Caco-2 (cell line): Measurements from ENCODE around the gene DBI. TPM values are rescaled to one million over a fixed set of nuclear protein-coding genes. Genes with fewer than 3 reads are reported as not detected.
A peak's percentile ranks its signal among the peaks of the same experiment; 100 is the strongest.
"Not testable (repeated sequence)": the region's sequence is repeated elsewhere in the genome, so short reads cannot be mapped to it uniquely, and the experiment has no call there.

Source experiments
- BruUV-seq: library from RNA; stranded (reverse); fragments of 400-500 nt; replicated peaks from 2 replicates; lab custom pipeline; 2021; lab: Mats Ljungman, UMichigan
- CTCF ChIA-PET: fragments of 300-600 bp; sonication (Branson Sonifier 250); formaldehyde crosslinking; loops from one replicate; lab custom pipeline; 2022; ENCODE audit warnings: antibody characterized with exemption; lab: Charles Lee
- POLR2A ChIA-PET: fragments of 300-600 bp; sonication (Branson Sonifier 250); formaldehyde crosslinking; loops from one replicate; lab custom pipeline; 2022; ENCODE audit warnings: antibody characterized with exemption; lab: Charles Lee
- DNase-seq, 2 experiments: peaks; one replicate each; pipeline versions ENCODE4 v3.0.0 to v3.0.0-alpha.2; 2020 to 2022
- H3K27me3 ChIP-seq: replicated peaks from 2 replicates; pipeline ENCODE4 v1.6.0; 2011; ENCODE audit warnings: low read length; ENCODE audit not compliant: control insufficient read depth, insufficient read depth
- H3K36me3 ChIP-seq: 2 replicates; pipeline ENCODE4 v1.5.1; 2011; ENCODE audit warnings: low read length; ENCODE audit not compliant: control insufficient read depth, insufficient read depth
- H3K4me1 ChIP-seq: fragments of 250-450 bp; sonication (Bioruptor Pico); 2 replicates; pipeline ENCODE4 v1.5.1; 2020; ENCODE audit warnings: mild to moderate bottlenecking
- H3K4me3 ChIP-seq: 2 replicates; pipeline ENCODE4 v1.5.1; 2011; ENCODE audit warnings: low read depth, mild to moderate bottlenecking, control low read depth, low read length
- H3K9me3 ChIP-seq: fragments of 250-450 bp; sonication (Bioruptor Pico); 2 replicates; pipeline ENCODE4 v1.5.1; 2020; ENCODE audit warnings: mild to moderate bottlenecking, moderate library complexity
- H3K27ac Mint-ChIP-seq: one replicate; pipeline ENCODE4 v1.8.0; 2022; ENCODE audit warnings: mixed read lengths; ENCODE audit not compliant: unreplicated experiment
- H3K27me3 Mint-ChIP-seq: one replicate; pipeline ENCODE4 v1.8.0; 2022; ENCODE audit warnings: mixed read lengths; ENCODE audit not compliant: insufficient read depth, unreplicated experiment
- H3K36me3 Mint-ChIP-seq: one replicate; pipeline ENCODE4 v1.8.0; 2022; ENCODE audit warnings: mild to moderate bottlenecking, mixed read lengths; ENCODE audit not compliant: insufficient read depth, unreplicated experiment
- H3K4me1 Mint-ChIP-seq: one replicate; pipeline ENCODE4 v1.8.0; 2022; ENCODE audit warnings: low read depth, mixed read lengths; ENCODE audit not compliant: unreplicated experiment
- H3K4me3 Mint-ChIP-seq: one replicate; pipeline ENCODE4 v1.8.0; 2022; ENCODE audit warnings: mild to moderate bottlenecking, moderate library complexity, mixed read lengths; ENCODE audit not compliant: unreplicated experiment
- H3K9me3 Mint-ChIP-seq: one replicate; pipeline ENCODE4 v1.8.0; 2022; ENCODE audit warnings: mixed read lengths; ENCODE audit not compliant: unreplicated experiment
- intact Hi-C: fragments of 100-400 bp; cut with micrococcal nuclease; formaldehyde crosslinking; loops from one replicate; pipeline ENCODE4 v1.10.0; 2022; ENCODE audit not compliant: unreplicated experiment
- total RNA-seq: library from RNA; stranded (reverse); gene quantifications from 2 replicates; pipeline ENCODE4 v1.2.3, GENCODE V29; 2022
- TF ChIP-seq, protein P1 (sequence below), 2 experiments: fragments of 200-600 bp in 1 of 2; IDR thresholded peaks; 1 replicate in 1 of 2; 2 replicates in 1 of 2; pipeline versions ENCODE4 v1.5.1 to v1.8.0; 2011 to 2022; ENCODE audit warnings: antibody characterized with exemption in 1 of 2, control low read depth in 1 of 2, inconsistent platforms in 1 of 2, low read depth in 1 of 2, low read length in 1 of 2, mild to moderate bottlenecking in 1 of 2, moderate library complexity in 1 of 2; ENCODE audit not compliant: insufficient read depth in 1 of 2, severe bottlenecking in 1 of 2, unreplicated experiment in 1 of 2

Gene DBI
- total RNA-seq, 1 experiment from 2014 or later = 257 TPM

GRCh38 chr2:119402645-119403560 lies 36.1 kb downstream of the DBI start:
- no peaks in the 10 kb centered on the region for H3K4me1 Mint-ChIP-seq
- DNase-seq = peak in 1 of 2 experiments; percentile 23

DNA sequence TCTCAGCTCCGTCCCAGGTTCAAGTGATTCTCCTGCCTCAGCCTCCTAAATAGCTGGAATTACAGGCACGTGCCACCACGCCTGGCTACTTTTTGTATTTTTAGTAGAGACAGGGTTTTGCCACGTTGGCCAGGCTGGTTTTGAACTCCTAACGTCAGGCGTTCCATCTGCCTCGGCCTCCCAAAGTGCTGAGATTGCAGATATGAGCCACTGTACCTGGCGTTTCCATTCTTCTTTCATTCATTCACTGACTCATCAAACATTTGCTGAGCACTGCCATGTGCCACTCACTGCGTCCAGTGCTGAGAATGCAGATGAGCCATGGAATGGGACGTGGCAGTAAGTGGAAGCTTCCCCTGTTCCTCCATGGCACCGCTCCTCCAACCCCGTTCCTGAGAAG lies 36.8 kb downstream of the DBI start:
- BruUV-seq, H3K9me3 ChIP-seq, DNase-seq, POLR2A ChIA-PET, H3K36me3 ChIP-seq, H3K9me3 Mint-ChIP-seq, H3K4me1 Mint-ChIP-seq, H3K27me3 ChIP-seq, H3K4me3 Mint-ChIP-seq, H3K27ac Mint-ChIP-seq, CTCF ChIA-PET, H3K27me3 Mint-ChIP-seq, H3K4me1 ChIP-seq, H3K36me3 Mint-ChIP-seq, H3K4me3 ChIP-seq, intact Hi-C loops: not testable (repeated sequence)

More at GRCh38 chr2:119402645-119403560, 36.1 kb downstream of the DBI start:
- ChIA-PET CTCF (interaction anchor here (0.8 kb wide), 1 partner anchor 78 kb away, joined by 3 read pairs; no protein-coding TSS in a partner anchor), POLR2A (no interaction called here)
- Histone ChIP-seq H3K9me3 (no peaks in the 10 kb centered on the region), H3K4me3 (no peak overlapping the region), H3K27me3 (no peaks in the 10 kb centered on the region), H3K4me1 (peaks cover 8% of the 10 kb centered on the region), H3K36me3 (no peaks in the 10 kb centered on the region)
- H3K4me3 Mint-ChIP-seq = no peak overlapping the region
- TF ChIP-seq, protein P1, sequence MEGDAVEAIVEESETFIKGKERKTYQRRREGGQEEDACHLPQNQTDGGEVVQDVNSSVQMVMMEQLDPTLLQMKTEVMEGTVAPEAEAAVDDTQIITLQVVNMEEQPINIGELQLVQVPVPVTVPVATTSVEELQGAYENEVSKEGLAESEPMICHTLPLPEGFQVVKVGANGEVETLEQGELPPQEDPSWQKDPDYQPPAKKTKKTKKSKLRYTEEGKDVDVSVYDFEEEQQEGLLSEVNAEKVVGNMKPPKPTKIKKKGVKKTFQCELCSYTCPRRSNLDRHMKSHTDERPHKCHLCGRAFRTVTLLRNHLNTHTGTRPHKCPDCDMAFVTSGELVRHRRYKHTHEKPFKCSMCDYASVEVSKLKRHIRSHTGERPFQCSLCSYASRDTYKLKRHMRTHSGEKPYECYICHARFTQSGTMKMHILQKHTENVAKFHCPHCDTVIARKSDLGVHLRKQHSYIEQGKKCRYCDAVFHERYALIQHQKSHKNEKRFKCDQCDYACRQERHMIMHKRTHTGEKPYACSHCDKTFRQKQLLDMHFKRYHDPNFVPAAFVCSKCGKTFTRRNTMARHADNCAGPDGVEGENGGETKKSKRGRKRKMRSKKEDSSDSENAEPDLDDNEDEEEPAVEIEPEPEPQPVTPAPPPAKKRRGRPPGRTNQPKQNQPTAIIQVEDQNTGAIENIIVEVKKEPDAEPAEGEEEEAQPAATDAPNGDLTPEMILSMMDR (IDR thresholded peaks at IDR 0.05; ENCODE audit: insufficient read depth in 1 of 2, low read depth in 1 of 2, low read length in 1 of 2, severe bottlenecking in 1 of 2, unreplicated experiment in 1 of 2) = no peak
- H3K9me3 Mint-ChIP-seq = no peaks in the 10 kb centered on the region
- no peaks in the 10 kb centered on the region for H3K27me3 Mint-ChIP-seq
- no peaks in the 10 kb centered on the region for H3K36me3 Mint-ChIP-seq
- no TSS peak for BruUV-seq
- intact Hi-C loops = no loop called here
- no peak overlapping the region for H3K27ac Mint-ChIP-seq

GRCh38 chr2:119405151-119405550 lies 38.4 kb downstream of the DBI start:
- intact Hi-C loops = loop anchor here (5.0 kb wide), 2 partner anchors 87 to 93 kb away; no protein-coding TSS in a partner anchor
- CTCF ChIA-PET = interaction anchor here (0.6 to 1.9 kb wide), 2 partner anchors 71 to 125 kb away, joined by 3 to 7 read pairs; no protein-coding TSS in a partner anchor

More at GRCh38 chr2:119405151-119405550, 38.4 kb downstream of the DBI start:
- Histone ChIP-seq H3K36me3 (no peaks in the 10 kb centered on the region), H3K4me3 (no peak overlapping the region), H3K9me3 (no peaks in the 10 kb centered on the region), H3K27me3 (no peaks in the 10 kb centered on the region), H3K4me1 (peaks cover 8% of the 10 kb centered on the region)
- no peak for DNase-seq
- POLR2A ChIA-PET = no interaction called here
- no peaks in the 10 kb centered on the region for H3K27me3 Mint-ChIP-seq
- BruUV-seq = no TSS peak
- TF ChIP-seq, protein P1 (IDR thresholded peaks at IDR 0.05; ENCODE audit: insufficient read depth in 1 of 2, low read depth in 1 of 2, low read length in 1 of 2, severe bottlenecking in 1 of 2, unreplicated experiment in 1 of 2) = no peak
- peaks cover under 1% of the 10 kb centered on the region for H3K9me3 Mint-ChIP-seq
- peaks cover 10% of the 10 kb centered on the region for H3K4me1 Mint-ChIP-seq
- H3K4me3 Mint-ChIP-seq = no peak overlapping the region
- no peak overlapping the region for H3K27ac Mint-ChIP-seq
- H3K36me3 Mint-ChIP-seq = no peaks in the 10 kb centered on the region
